ENCODE measurements around the gene RGS12. TPM values are rescaled to one million over a fixed set of nuclear protein-coding genes. Genes with fewer than 3 reads are reported as not detected.

The RGS12 gene, protein sequence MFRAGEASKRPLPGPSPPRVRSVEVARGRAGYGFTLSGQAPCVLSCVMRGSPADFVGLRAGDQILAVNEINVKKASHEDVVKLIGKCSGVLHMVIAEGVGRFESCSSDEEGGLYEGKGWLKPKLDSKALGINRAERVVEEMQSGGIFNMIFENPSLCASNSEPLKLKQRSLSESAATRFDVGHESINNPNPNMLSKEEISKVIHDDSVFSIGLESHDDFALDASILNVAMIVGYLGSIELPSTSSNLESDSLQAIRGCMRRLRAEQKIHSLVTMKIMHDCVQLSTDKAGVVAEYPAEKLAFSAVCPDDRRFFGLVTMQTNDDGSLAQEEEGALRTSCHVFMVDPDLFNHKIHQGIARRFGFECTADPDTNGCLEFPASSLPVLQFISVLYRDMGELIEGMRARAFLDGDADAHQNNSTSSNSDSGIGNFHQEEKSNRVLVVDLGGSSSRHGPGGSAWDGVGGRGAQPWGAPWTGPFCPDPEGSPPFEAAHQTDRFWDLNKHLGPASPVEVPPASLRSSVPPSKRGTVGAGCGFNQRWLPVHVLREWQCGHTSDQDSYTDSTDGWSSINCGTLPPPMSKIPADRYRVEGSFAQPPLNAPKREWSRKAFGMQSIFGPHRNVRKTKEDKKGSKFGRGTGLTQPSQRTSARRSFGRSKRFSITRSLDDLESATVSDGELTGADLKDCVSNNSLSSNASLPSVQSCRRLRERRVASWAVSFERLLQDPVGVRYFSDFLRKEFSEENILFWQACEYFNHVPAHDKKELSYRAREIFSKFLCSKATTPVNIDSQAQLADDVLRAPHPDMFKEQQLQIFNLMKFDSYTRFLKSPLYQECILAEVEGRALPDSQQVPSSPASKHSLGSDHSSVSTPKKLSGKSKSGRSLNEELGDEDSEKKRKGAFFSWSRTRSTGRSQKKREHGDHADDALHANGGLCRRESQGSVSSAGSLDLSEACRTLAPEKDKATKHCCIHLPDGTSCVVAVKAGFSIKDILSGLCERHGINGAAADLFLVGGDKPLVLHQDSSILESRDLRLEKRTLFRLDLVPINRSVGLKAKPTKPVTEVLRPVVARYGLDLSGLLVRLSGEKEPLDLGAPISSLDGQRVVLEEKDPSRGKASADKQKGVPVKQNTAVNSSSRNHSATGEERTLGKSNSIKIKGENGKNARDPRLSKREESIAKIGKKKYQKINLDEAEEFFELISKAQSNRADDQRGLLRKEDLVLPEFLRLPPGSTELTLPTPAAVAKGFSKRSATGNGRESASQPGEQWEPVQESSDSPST (N-terminal part only)
- total RNA-seq: 1 to 10 TPM; 7.4 to 7.5 TPM

DNA sequence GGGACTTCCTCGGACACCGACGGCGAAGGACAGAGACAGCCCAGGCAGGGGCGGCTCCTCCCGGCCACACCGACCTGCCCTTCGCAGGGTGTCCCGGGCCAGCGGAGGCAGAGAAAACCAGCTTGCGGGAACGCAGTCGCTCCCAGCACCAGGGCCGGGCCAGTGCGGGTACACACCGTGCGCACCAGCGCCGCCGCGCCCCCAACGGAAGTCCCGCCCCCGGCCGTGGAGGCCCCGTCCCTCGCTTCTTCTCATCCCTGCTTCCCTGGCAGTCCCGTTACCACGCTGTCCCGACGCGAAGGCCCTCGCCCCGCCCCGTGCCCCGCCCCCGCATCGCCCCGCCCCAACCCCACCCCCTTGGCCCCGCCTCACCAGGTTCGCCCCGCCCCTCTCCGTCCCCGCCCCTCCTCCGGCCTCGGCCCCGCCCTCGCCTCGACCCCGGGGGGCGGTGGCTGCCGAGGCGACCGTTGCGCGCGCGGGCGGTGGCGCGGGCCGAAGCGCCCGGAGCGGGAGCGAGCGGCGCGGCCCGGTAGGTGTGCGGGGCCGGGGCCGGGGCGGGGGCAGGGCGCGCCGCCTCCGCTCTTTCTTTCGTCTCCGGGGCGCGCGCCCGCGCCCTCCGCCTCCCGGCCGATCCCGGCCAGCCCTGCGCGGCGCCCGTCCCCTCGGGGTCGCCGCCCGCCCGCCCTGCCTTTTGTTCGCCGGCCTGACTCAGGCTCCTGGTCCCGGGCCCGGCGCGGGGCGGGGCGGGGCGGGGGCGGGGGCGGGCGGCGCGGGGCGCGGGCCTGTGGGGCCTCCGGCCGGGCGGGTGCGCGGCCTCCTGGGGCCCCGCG lies at the start of gene RGS12:
TSS of gene RGS12 (plus strand) at position 451 of the 830 bp plus-strand sequence. CDS start 23,150 bp downstream, outside the sequence.
- H3K36me3 Mint-ChIP-seq (ENCODE audit: low read depth): no peaks in the 10 kb centered on the region
- H3K27me3 Mint-ChIP-seq: peaks cover 48% of the 10 kb centered on the region
- no peaks in the 10 kb centered on the region for H3K9me3 Mint-ChIP-seq
- H3K4me1 Mint-ChIP-seq: peaks cover 12% of the 10 kb centered on the region
- peak; percentile 87 for DNase-seq
- POLR2A ChIA-PET: interaction anchor here (0.6 to 1.2 kb wide), 6 partner anchors 10 to 180 kb away, joined by 3 to 7 read pairs (median 3); no protein-coding TSS in a partner anchor
- H3K4me3 Mint-ChIP-seq: peak within 1 kb of the TSS; percentile 79
- CTCF ChIA-PET: interaction anchor here (1.6 kb wide), 1 partner anchor 90 kb away, joined by 5 read pairs; no protein-coding TSS in a partner anchor
- H3K27ac Mint-ChIP-seq: no peak within 1 kb of the TSS

DNA sequence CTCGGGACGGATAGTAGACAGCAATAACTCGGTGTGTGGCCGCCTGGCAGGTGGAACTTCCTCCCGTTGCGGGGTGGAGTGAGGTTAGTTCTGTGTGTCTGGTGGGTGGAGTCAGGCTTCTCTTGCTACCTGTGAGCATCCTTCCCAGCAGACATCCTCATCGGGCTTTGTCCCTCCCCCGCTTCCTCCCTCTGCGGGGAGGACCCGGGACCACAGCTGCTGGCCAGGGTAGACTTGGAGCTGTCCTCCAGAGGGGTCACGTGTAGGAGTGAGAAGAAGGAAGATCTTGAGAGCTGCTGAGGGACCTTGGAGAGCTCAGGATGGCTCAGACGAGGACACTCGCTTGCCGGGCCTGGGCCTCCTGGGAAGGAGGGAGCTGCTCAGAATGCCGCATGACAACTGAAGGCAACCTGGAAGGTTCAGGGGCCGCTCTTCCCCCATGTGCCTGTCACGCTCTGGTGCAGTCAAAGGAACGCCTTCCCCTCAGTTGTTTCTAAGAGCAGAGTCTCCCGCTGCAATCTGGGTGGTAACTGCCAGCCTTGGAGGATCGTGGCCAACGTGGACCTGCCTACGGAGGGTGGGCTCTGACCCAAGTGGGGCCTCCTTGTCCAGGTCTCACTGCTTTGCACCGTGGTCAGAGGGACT lies 49.6 kb upstream of the RGS12 start:
- Mint-ChIP-seq H3K27me3 (no peaks in the 10 kb centered on the region), H3K4me1 (peaks cover 18% of the 10 kb centered on the region), H3K4me3 (no peak overlapping the region), H3K9me3 (no peaks in the 10 kb centered on the region), H3K27ac (no peak overlapping the region), H3K36me3 (ENCODE audit: low read depth) (peaks cover under 1% of the 10 kb centered on the region)
- POLR2A ChIA-PET: interaction anchor here (0.7 to 1.5 kb wide), 2 partner anchors 41 to 49 kb away, joined by 3 to 4 read pairs; no protein-coding TSS in a partner anchor
- peak; percentile 54 for DNase-seq
- CTCF ChIA-PET: interaction anchor here (3.3 kb wide), 1 partner anchor 51 kb away, joined by 17 read pairs; no protein-coding TSS in a partner anchor

DNA sequence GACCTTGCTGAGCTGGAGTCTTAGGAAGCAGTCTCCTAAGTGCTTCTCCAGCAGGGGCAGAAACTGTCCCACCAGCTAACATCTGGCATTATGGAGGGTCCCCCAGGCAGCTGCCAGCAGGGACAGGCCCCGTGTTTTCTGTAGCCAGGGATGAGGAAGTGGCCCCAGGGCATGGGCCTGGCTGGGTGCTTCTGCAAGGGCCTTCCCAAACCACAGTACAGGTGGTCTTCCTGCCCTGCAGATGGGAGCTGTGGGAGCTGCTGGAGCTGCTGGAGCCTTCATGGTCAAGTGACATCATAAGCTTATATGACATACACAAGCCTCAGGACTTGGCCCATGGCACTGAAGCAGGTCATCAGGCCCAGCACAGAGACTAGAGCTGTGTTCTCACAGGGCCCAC lies 48.8 kb upstream of the RGS12 start:
- DNase-seq: no peak
- POLR2A ChIA-PET: interaction anchor here (1.0 to 1.5 kb wide), 3 partner anchors 42 to 52 kb away, joined by 3 to 5 read pairs (median 3); no protein-coding TSS in a partner anchor
- H3K36me3 Mint-ChIP-seq (ENCODE audit: low read depth): no peaks in the 10 kb centered on the region
- CTCF ChIA-PET: interaction anchor here (3.3 kb wide), 1 partner anchor 51 kb away, joined by 17 read pairs; no protein-coding TSS in a partner anchor
- no peaks in the 10 kb centered on the region for H3K27me3 Mint-ChIP-seq
- no peaks in the 10 kb centered on the region for H3K9me3 Mint-ChIP-seq
- no peak overlapping the region for H3K27ac Mint-ChIP-seq
- peaks cover 18% of the 10 kb centered on the region for H3K4me1 Mint-ChIP-seq
- no peak overlapping the region for H3K4me3 Mint-ChIP-seq

- no peaks in the 10 kb centered on the region for H3K9me3 Mint-ChIP-seq
- ChIA-PET CTCF (interaction anchor here (0.9 to 3.3 kb wide), 3 partner anchors 52 to 138 kb away, joined by 3 to 17 read pairs (median 4); no protein-coding TSS in a partner anchor), POLR2A (interaction anchor here (1.0 to 1.5 kb wide), 3 partner anchors 43 to 52 kb away, joined by 3 to 5 read pairs (median 3); no protein-coding TSS in a partner anchor)
- no peaks in the 10 kb centered on the region for H3K36me3 Mint-ChIP-seq (ENCODE audit: low read depth)
- H3K4me1 Mint-ChIP-seq: peaks cover 18% of the 10 kb centered on the region
- H3K27ac Mint-ChIP-seq: no peak overlapping the region
- H3K27me3 Mint-ChIP-seq: no peaks in the 10 kb centered on the region
- no peak overlapping the region for H3K4me3 Mint-ChIP-seq
- no peak for DNase-seq
These were observed 48.1 kb upstream of the RGS12 start for GRCh38 chr4:3244747-3245146.

DNA sequence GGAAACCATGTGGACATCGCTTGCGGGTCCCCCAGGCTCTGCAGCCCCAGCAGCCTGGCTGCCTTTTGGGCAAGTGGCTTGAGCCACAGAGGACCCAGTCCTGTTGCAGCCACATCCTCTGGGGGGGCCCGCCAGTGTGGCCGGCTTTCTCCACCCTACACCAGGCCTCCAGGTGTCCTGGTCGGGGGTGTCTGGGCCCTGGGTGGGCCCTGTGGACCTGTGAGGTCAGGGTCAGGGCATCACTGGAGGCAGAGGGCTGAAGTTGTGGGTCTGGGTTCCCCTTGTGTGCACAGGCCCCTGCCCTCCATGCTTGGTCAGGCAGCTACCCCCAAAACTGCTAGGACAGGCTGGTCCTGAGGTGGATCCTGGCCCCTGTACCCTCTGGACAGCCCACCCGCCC lies 47.1 kb upstream of the RGS12 start:
- ChIA-PET CTCF (interaction anchor here (0.8 to 3.3 kb wide), 3 partner anchors 51 to 54 kb away, joined by 3 to 17 read pairs (median 3); no protein-coding TSS in a partner anchor), POLR2A (no interaction called here)
- Mint-ChIP-seq H3K27me3 (no peaks in the 10 kb centered on the region), H3K4me3 (no peak overlapping the region), H3K9me3 (no peaks in the 10 kb centered on the region), H3K27ac (no peak overlapping the region), H3K4me1 (peaks cover 18% of the 10 kb centered on the region), H3K36me3 (ENCODE audit: low read depth) (no peaks in the 10 kb centered on the region)
- no peak for DNase-seq

- no peaks in the 10 kb centered on the region for H3K27me3 Mint-ChIP-seq
- no peaks in the 10 kb centered on the region for H3K9me3 Mint-ChIP-seq
- H3K4me3 Mint-ChIP-seq: no peak overlapping the region
- POLR2A ChIA-PET: no interaction called here
- H3K27ac Mint-ChIP-seq: no peak overlapping the region
- CTCF ChIA-PET: interaction anchor here (0.8 to 1.3 kb wide), 4 partner anchors 52 to 138 kb away, joined by 3 to 4 read pairs (median 3); no protein-coding TSS in a partner anchor
- peaks cover 18% of the 10 kb centered on the region for H3K4me1 Mint-ChIP-seq
- DNase-seq: no peak
- no peaks in the 10 kb centered on the region for H3K36me3 Mint-ChIP-seq (ENCODE audit: low read depth)
These were observed 46.1 kb upstream of the RGS12 start for GRCh38 chr4:3246458-3247398.

- H3K4me1 Mint-ChIP-seq: peaks cover 14% of the 10 kb centered on the region
- H3K27ac Mint-ChIP-seq: no peak overlapping the region
- no peak for DNase-seq
- H3K36me3 Mint-ChIP-seq (ENCODE audit: low read depth): no peaks in the 10 kb centered on the region
- no peak overlapping the region for H3K4me3 Mint-ChIP-seq
- no peaks in the 10 kb centered on the region for H3K9me3 Mint-ChIP-seq
- ChIA-PET POLR2A (no interaction called here), CTCF (interaction anchor here (1.3 kb wide), 1 partner anchor 139 kb away, joined by 4 read pairs; no protein-coding TSS in a partner anchor)
- no peaks in the 10 kb centered on the region for H3K27me3 Mint-ChIP-seq
These were observed 45.2 kb upstream of the RGS12 start for GRCh38 chr4:3247399-3248177.

- Mint-ChIP-seq H3K9me3 (no peaks in the 10 kb centered on the region), H3K4me1 (peaks cover 9% of the 10 kb centered on the region)
- CTCF ChIA-PET: no interaction called here
These were observed 44.7 kb upstream of the RGS12 start for GRCh38 chr4:3248178-3248480.

GRCh38 chr4:3248811-3249661 lies 43.8 kb upstream of the RGS12 start, which contains the start of gene MSANTD1:
MSANTD1 (plus strand) TSS chr4:3249159; CDS start chr4:3249223, 64 bp downstream.
- CTCF ChIA-PET: interaction anchor here (0.5 to 1.5 kb wide), 2 partner anchors 56 to 231 kb away, joined by 4 to 5 read pairs; no protein-coding TSS in a partner anchor
- H3K27ac Mint-ChIP-seq: no peak within 1 kb of the TSS
- no peaks in the 10 kb centered on the region for H3K27me3 Mint-ChIP-seq

More at GRCh38 chr4:3248178-3248480, 44.7 kb upstream of the RGS12 start:
- POLR2A ChIA-PET: no interaction called here
- DNase-seq: no peak
- H3K27me3 Mint-ChIP-seq: no peaks in the 10 kb centered on the region
- H3K36me3 Mint-ChIP-seq (ENCODE audit: low read depth): no peaks in the 10 kb centered on the region
- H3K4me3 Mint-ChIP-seq: no peak overlapping the region
- H3K27ac Mint-ChIP-seq: no peak overlapping the region

More at GRCh38 chr4:3248811-3249661, 43.8 kb upstream of the RGS12 start, which contains the start of gene MSANTD1:
- no peak for DNase-seq
- Mint-ChIP-seq H3K36me3 (ENCODE audit: low read depth) (no peaks in the 10 kb centered on the region), H3K9me3 (no peaks in the 10 kb centered on the region), H3K4me3 (no peak within 1 kb of the TSS), H3K4me1 (peaks cover 2% of the 10 kb centered on the region)
- POLR2A ChIA-PET: no interaction called here

All from activated CD4-positive, alpha-beta memory T cell treated with anti-CD3 and anti-CD28 coated beads, Interleukin-2, amount 10 ng/mL, durations not matched to agents 7 days and 5 days (primary cell).